ENCODE measurements around the gene CHID1. TPM values are rescaled to one million over a fixed set of nuclear protein-coding genes. Genes with fewer than 3 reads are reported as not detected.

CHID1 gene
- total RNA-seq, 1 donor from 2014 or later: 56.6 TPM

DNA sequence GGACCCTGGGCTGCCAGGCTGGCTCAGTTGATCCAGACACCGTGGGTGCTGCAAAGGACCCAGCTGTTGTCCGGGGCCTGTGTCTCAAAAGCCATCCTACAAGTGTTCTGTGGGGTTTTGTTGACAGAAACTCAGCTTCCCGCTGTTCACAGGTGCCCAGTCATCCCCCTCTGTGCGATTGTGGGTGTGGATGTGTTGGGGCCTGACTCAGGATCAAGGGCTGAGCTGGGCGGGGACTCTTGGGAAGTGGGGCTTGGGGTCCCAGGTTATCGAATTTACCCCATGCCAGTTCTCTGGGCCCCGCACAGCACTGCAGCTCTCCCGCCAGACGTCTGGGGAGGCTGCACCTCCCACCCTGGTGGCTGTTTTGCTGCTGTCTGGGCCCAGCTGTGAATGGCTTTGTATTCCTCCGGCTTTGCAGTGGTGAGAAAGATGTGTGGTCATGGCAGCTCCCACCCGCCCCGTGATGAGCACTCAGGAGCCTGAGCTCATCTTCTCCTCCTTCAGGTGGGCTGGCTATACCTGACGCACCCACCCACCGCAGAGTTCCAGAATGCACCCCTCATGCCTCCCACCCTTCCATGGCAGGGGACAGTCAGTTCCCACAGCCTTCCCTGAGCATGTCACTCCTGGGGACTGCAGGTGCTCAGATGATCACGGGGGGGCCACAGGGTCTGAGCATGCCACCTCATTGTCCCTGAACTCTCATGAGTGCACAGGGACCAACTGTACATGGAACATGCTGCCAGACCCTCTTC lies 11.5 kb upstream of the CHID1 start:
- Histone ChIP-seq H2AFZ (replicated peaks) (no peak overlapping the region), H3K36me3 (no peaks in the 10 kb centered on the region), H3K4me2 (no peak overlapping the region), H3K27ac (no peak overlapping the region), H3F3A (ENCODE audit: low read depth) (no peaks in the 10 kb centered on the region), H3K79me2 (ENCODE audit: low read depth) (peaks cover 10% of the 10 kb centered on the region), H3K4me1 (peaks cover 5% of the 10 kb centered on the region), H4K20me1 (ENCODE audit: low read depth) (peaks cover 9% of the 10 kb centered on the region), H3K9ac (no peak overlapping the region), H3K9me3 (ENCODE audit: low read depth) (no peaks in the 10 kb centered on the region), H3K27me3 (no peaks in the 10 kb centered on the region), H3K4me3 (no peak overlapping the region)
- H3K9me3 Mint-ChIP-seq: no peaks in the 10 kb centered on the region
- TF ChIP-seq EZH2phosphoT487 (IDR thresholded peaks at IDR 0.05) (no peak), EZH2 (IDR thresholded peaks at IDR 0.05) (no peak)
- TF ChIP-seq, protein P1, sequence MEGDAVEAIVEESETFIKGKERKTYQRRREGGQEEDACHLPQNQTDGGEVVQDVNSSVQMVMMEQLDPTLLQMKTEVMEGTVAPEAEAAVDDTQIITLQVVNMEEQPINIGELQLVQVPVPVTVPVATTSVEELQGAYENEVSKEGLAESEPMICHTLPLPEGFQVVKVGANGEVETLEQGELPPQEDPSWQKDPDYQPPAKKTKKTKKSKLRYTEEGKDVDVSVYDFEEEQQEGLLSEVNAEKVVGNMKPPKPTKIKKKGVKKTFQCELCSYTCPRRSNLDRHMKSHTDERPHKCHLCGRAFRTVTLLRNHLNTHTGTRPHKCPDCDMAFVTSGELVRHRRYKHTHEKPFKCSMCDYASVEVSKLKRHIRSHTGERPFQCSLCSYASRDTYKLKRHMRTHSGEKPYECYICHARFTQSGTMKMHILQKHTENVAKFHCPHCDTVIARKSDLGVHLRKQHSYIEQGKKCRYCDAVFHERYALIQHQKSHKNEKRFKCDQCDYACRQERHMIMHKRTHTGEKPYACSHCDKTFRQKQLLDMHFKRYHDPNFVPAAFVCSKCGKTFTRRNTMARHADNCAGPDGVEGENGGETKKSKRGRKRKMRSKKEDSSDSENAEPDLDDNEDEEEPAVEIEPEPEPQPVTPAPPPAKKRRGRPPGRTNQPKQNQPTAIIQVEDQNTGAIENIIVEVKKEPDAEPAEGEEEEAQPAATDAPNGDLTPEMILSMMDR (IDR thresholded peaks at IDR 0.05): no peak
- H3K4me3 Mint-ChIP-seq: no peak overlapping the region
- DNase-seq (ENCODE audit: low spot score): peak; percentile 33
- peaks cover 4% of the 10 kb centered on the region for H3K27me3 Mint-ChIP-seq (ENCODE audit: insufficient read depth, low read depth)
- H3K4me1 Mint-ChIP-seq: peaks cover 16% of the 10 kb centered on the region
- no peak overlapping the region for H3K27ac Mint-ChIP-seq
- no peaks in the 10 kb centered on the region for H3K36me3 Mint-ChIP-seq

DNA sequence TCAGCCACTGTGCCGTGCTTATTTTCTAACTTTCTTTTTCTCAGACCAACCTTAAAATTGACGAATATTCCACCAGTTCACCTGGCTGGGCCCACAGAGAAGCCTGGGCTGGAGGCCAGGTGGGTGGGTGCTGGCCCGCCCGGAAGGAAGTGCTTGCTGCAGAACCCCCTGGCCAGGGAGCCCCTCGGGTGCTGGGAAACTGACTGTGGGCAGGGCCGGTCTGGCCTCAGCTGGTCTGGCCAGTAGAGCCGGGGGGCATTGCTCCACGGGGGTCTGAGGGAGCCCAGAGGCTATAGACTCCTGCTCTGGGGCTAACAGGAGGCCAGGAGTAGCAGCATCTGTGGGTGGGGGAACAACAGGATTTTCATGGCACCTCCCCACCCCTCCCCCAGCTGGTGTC lies 6.8 kb upstream of the CHID1 start:
- no peak for DNase-seq (ENCODE audit: low spot score)
- no peak overlapping the region for H2AFZ ChIP-seq (replicated peaks)
- H3K4me3 Mint-ChIP-seq: no peak overlapping the region
- H4K20me1 ChIP-seq (ENCODE audit: low read depth): no peaks in the 10 kb centered on the region
- no peak overlapping the region for H3K9ac ChIP-seq
- H3K36me3 ChIP-seq: no peaks in the 10 kb centered on the region
- H3K79me2 ChIP-seq (ENCODE audit: low read depth): no peaks in the 10 kb centered on the region
- no peak overlapping the region for H3K27ac Mint-ChIP-seq
- no peaks in the 10 kb centered on the region for H3K9me3 ChIP-seq (ENCODE audit: low read depth)
- no peak overlapping the region for H3K27ac ChIP-seq
- H3K9me3 Mint-ChIP-seq: no peaks in the 10 kb centered on the region
- no peaks in the 10 kb centered on the region for H3K36me3 Mint-ChIP-seq
- peaks cover 5% of the 10 kb centered on the region for H3K4me1 ChIP-seq
- TF ChIP-seq EZH2phosphoT487 (IDR thresholded peaks at IDR 0.05): no peak
- TF ChIP-seq, protein P1 (IDR thresholded peaks at IDR 0.05): no peak
- TF ChIP-seq EZH2 (IDR thresholded peaks at IDR 0.05): no peak
- peaks cover 6% of the 10 kb centered on the region for H3K27me3 Mint-ChIP-seq (ENCODE audit: insufficient read depth, low read depth)
- H3F3A ChIP-seq (ENCODE audit: low read depth): no peaks in the 10 kb centered on the region
- peaks cover 7% of the 10 kb centered on the region for H3K4me1 Mint-ChIP-seq
- no peak overlapping the region for H3K4me2 ChIP-seq
- no peaks in the 10 kb centered on the region for H3K27me3 ChIP-seq
- no peak overlapping the region for H3K4me3 ChIP-seq

DNA sequence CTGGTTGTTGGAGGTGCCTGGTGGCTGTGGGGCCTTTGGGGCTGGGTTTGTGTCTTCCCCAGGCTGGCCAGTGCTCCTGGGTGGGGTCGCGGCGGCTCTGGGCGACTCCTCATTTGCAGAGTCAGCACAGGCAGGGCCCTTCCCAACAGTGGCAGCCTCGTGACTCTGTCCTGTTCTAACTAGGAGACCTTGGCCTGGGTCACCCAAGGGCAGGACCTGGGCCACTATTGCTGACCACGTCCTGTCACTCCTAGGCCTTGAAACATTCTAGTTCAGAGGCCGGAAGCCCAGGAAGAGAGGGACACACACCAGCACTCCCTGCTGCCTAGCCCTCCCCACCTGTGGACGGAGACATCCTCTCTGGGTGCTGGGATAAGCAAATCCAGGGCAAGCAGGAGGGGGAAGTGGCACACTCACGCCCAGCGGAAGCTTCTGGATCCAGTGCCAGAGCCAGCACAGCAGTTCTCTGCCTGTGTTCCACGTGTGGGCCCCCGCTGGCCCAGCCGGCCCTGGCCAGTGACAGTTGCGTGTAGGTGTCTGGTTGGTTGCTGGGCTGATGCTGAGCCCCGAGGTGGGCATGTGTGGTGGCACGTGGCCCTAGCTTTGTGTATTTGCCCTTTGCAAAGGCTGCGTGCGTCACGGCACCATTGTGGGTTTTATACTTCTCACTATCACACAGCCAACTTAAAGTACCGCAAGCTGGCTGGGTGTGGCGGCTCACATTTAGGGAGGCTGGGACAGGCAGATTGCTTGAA lies 4.3 kb upstream of the CHID1 start:
- Histone ChIP-seq H2AFZ (replicated peaks) (no peak overlapping the region), H4K20me1 (ENCODE audit: low read depth) (no peaks in the 10 kb centered on the region), H3K79me2 (ENCODE audit: low read depth) (peaks cover 6% of the 10 kb centered on the region), H3K27ac (no peak overlapping the region), H3K4me3 (no peak overlapping the region), H3K27me3 (no peaks in the 10 kb centered on the region), H3K4me1 (peaks cover 7% of the 10 kb centered on the region), H3K9me3 (ENCODE audit: low read depth) (no peaks in the 10 kb centered on the region), H3K9ac (no peak overlapping the region), H3K36me3 (no peaks in the 10 kb centered on the region), H3F3A (ENCODE audit: low read depth) (peaks cover 11% of the 10 kb centered on the region), H3K4me2 (no peak overlapping the region)
- Mint-ChIP-seq H3K4me3 (no peak overlapping the region), H3K27ac (no peak overlapping the region), H3K9me3 (no peaks in the 10 kb centered on the region), H3K36me3 (no peaks in the 10 kb centered on the region), H3K27me3 (ENCODE audit: insufficient read depth, low read depth) (peaks cover 6% of the 10 kb centered on the region), H3K4me1 (peaks cover 14% of the 10 kb centered on the region)
- TF ChIP-seq EZH2phosphoT487 (IDR thresholded peaks at IDR 0.05) (no peak), EZH2 (IDR thresholded peaks at IDR 0.05) (no peak)
- TF ChIP-seq, protein P1 (IDR thresholded peaks at IDR 0.05): no peak
- no peak for DNase-seq (ENCODE audit: low spot score)
